ENCODE data around the gene SIPA1L3. TPM values are rescaled to one million over a fixed set of nuclear protein-coding genes. Genes with fewer than 3 reads are reported as not detected.

The SIPA1L3 gene
- total and polyA plus RNA-seq, 10 of the 15 experiments (the other 5 are each of a cell fraction or from before 2014, with no cell fraction given) = 0.24 to 66.2 (median 19.1) TPM

GRCh38 chr19:37867831-37868230, 39.2 kb upstream of the SIPA1L3 start:
- no peak overlapping the region for H3K9ac ChIP-seq (ENCODE audit: control insufficient read depth, insufficient read depth, low read length)
- no peaks in the 10 kb centered on the region; the same call in 2 of the 3 replicates for H3K9me3 ChIP-seq (replicated peaks; ENCODE audit: control insufficient read depth, insufficient read depth, low read length)
- no TSS peak for BruUV-seq (replicated peaks)
- no peak overlapping the region for H3K27ac ChIP-seq (ENCODE audit: control insufficient read depth, insufficient read depth)
- DNase-seq (ENCODE audit: low read depth, low spot score) (no peak), ATAC-seq (no peak), FAIRE-seq (no peak)
- ChIA-PET CTCF (no interaction called here), SMC1A (ENCODE audit: uncharacterized antibody, unreplicated experiment) (no interaction called here), POLR2A (no interaction called here), RAD21 (ENCODE audit: unreplicated experiment) (no interaction called here)
- intact Hi-C loops (cut with micrococcal nuclease; ENCODE audit: unreplicated experiment) = no loop called here
- H3K4me3 ChIP-seq = no peak overlapping the region
- no peak for TF ChIP-seq FOXM1 (IDR thresholded peaks at IDR 0.05; ENCODE audit: low read depth, low read length)
- TF ChIP-seq E2F4 (IDR thresholded peaks at IDR 0.05; ENCODE audit: low read depth, low read length) = no peak
- no peak for TF ChIP-seq POLR2AphosphoS5 (IDR thresholded peaks at IDR 0.05; ENCODE audit: low read length)
- no peak for TF ChIP-seq MTA2 (IDR thresholded peaks at IDR 0.05; ENCODE audit: low read depth)
- no peak for TF ChIP-seq POLR2A (IDR thresholded peaks at IDR 0.05; ENCODE audit: low read depth, low read length)
- TF ChIP-seq NBN (IDR thresholded peaks at IDR 0.05) = no peak
- TF ChIP-seq CHD1 (IDR thresholded peaks at IDR 0.05; ENCODE audit: low read depth, low read length) = no peak
- TF ChIP-seq WRNIP1 (IDR thresholded peaks at IDR 0.05; ENCODE audit: borderline replicate concordance, low read depth, low read length) = no peak
- no peak for TF ChIP-seq NFYB (IDR thresholded peaks at IDR 0.05; ENCODE audit: insufficient read depth, low read depth, low read length)
- no peak for TF ChIP-seq MLLT1 (IDR thresholded peaks at IDR 0.05)
- no peak for TF ChIP-seq NR2C2 (IDR thresholded peaks at IDR 0.05; ENCODE audit: borderline replicate concordance, control insufficient read depth, insufficient read length, low read depth)
- no peak for TF ChIP-seq SMAD1 (IDR thresholded peaks at IDR 0.05; ENCODE audit: low read depth, partially characterized antibody)
- no peak for TF ChIP-seq PML (IDR thresholded peaks at IDR 0.05; ENCODE audit: low read length)
- TF ChIP-seq RFX5 (IDR thresholded peaks at IDR 0.05; ENCODE audit: low read depth, low read length) = no peak
- TF ChIP-seq MTA3 (IDR thresholded peaks at IDR 0.05; ENCODE audit: borderline replicate concordance, low read length) = no peak
- TF ChIP-seq TBL1XR1 (IDR thresholded peaks at IDR 0.05; ENCODE audit: low read depth, low read length) = no peak
- no peak for TF ChIP-seq EED (IDR thresholded peaks at IDR 0.05; ENCODE audit: low read depth)
- no peak for TF ChIP-seq MAX (IDR thresholded peaks at IDR 0.05; ENCODE audit: low read depth, low read length)
- TF ChIP-seq MXI1 (IDR thresholded peaks at IDR 0.05; ENCODE audit: low read depth, low read length) = no peak
- TF ChIP-seq SUPT20H (IDR thresholded peaks at IDR 0.05; ENCODE audit: borderline replicate concordance, control insufficient read depth, low read depth, low read length) = no peak
- no peaks in the 10 kb centered on the region for H3K36me3 ChIP-seq (ENCODE audit: control insufficient read depth in 2 of 2, insufficient read depth in 2 of 2, low read length in 1 of 2)
- no peaks in the 10 kb centered on the region; a peak in 1 of 4 replicates for H3K27me3 ChIP-seq (replicated peaks in 1 of 2; ENCODE audit: control insufficient read depth in 2 of 2, insufficient read depth in 2 of 2, low read length in 1 of 2)
- H3K4me2 ChIP-seq (ENCODE audit: control insufficient read depth, insufficient read depth) = no peak overlapping the region
- in situ Hi-C loops (cut with MboI) = no loop called here
- H3K79me2 ChIP-seq (ENCODE audit: control insufficient read depth, insufficient read depth, low read length) = no peaks in the 10 kb centered on the region
- no peaks in the 10 kb centered on the region for H4K20me1 ChIP-seq (ENCODE audit: control insufficient read depth, insufficient read depth)
- no peaks in the 10 kb centered on the region for H3K4me1 ChIP-seq (ENCODE audit: control insufficient read depth, insufficient read depth, low read length)
- H2AFZ ChIP-seq (ENCODE audit: control insufficient read depth, low read depth, low read length) = no peak overlapping the region
- 72% methylated on average over 2 of the region's 2 CpGs for WGBS (ENCODE audit: insufficient coverage, insufficient replicate concordance, low lambda C conversion rate, missing lambda C conversion rate)

All from GM12878 (cell line).